A549 (cell line): ENCODE data around the gene GRID2. TPM values are rescaled to one million over a fixed set of nuclear protein-coding genes. Genes with fewer than 3 reads are reported as not detected.

Experiments
- ATAC-seq, 2 experiments: fragments of 200-7000 bp in 1 of 2; fragments of >200 bp in 1 of 2; cut with Nextera tagmentation in 1 of 2; cut with Tn5 transposase in 1 of 2; 3 replicates each; pipeline versions ENCODE4 v1.8.0 to v1.9.1; 2018 to 2020; ENCODE audit warnings: mild to moderate bottlenecking in 1 of 2, moderate library complexity in 1 of 2
- CTCF ChIA-PET: fragments of 300-600 bp; sonication (Branson Sonifier 250); formaldehyde crosslinking; extraction: SDS; loops from one replicate; lab custom pipeline; 2021; ENCODE audit warnings: antibody characterized with exemption, inconsistent platforms; lab: Yijun Ruan, JAX
- POLR2A ChIA-PET: fragments of 350-600 bp; formaldehyde crosslinking; extraction: SDS; loops from one replicate; lab custom pipeline; 2021; ENCODE audit warnings: antibody characterized with exemption, inconsistent platforms; lab: Yijun Ruan, JAX
- DNase-seq, 2 experiments: peaks; one replicate each; pipeline versions ENCODE4 v3.0.0 to v3.0.0-alpha.2; 2011 to 2016; ENCODE audit warnings: low read depth in 1 of 2, low spot score in 1 of 2
- FAIRE-seq: peaks from 2 replicates; lab custom pipeline; 2011; peaks lifted over from hg19 to GRCh38; lab: Jason Lieb, UNC
- H3K27ac ChIP-seq, 2 experiments: fragments of >200 bp; sonication (Bioruptor Twin); formaldehyde crosslinking; 3 replicates each; pipeline ENCODE4 v1.5.1; 2016 to 2017
- H3K4me1 ChIP-seq: fragments of >200 bp; sonication (Bioruptor Twin); formaldehyde crosslinking; 3 replicates; pipeline ENCODE4 v1.6.1; 2016
- H3K4me2 ChIP-seq: fragments of >200 bp; sonication (Bioruptor Twin); formaldehyde crosslinking; 3 replicates; pipeline ENCODE4 v1.6.1; 2016
- H3K4me3 ChIP-seq: fragments of >200 bp; sonication (Bioruptor Twin); formaldehyde crosslinking; 3 replicates; pipeline ENCODE4 v1.5.1; 2016
- H3K9me3 ChIP-seq: fragments of >200 bp; sonication (Bioruptor Twin); formaldehyde crosslinking; 3 replicates; pipeline ENCODE4 v1.6.1; 2016
- BHLHE40 ChIP-seq: IDR thresholded peaks from 2 replicates; pipeline ENCODE4 v1.6.1; 2012; ENCODE audit warnings: low read depth, low read length, inconsistent platforms
- CBX2 ChIP-seq: fragments of 200-600 bp; sonication (generic); IDR thresholded peaks from 2 replicates; pipeline ENCODE4 v1.6.1; 2016; ENCODE audit warnings: low read depth, mild to moderate bottlenecking, borderline replicate concordance
- CHD4 ChIP-seq: fragments of 200-600 bp; sonication (generic); IDR thresholded peaks from 2 replicates; pipeline ENCODE4 v1.6.1; 2016; ENCODE audit warnings: antibody characterized with exemption, mild to moderate bottlenecking, borderline replicate concordance
- EHMT2 ChIP-seq: fragments of 200-600 bp; sonication (generic); IDR thresholded peaks from 2 replicates; pipeline ENCODE4 v1.6.1; 2016; ENCODE audit warnings: antibody characterized with exemption, low read depth, mild to moderate bottlenecking, moderate library complexity
- ESRRA ChIP-seq: fragments of 150-350 bp; IDR thresholded peaks from 2 replicates; pipeline ENCODE4 v1.6.1; 2014; ENCODE audit warnings: mild to moderate bottlenecking, low read length, borderline replicate concordance
- FOSB ChIP-seq: fragments of 250-450 bp; sonication (Bioruptor Pico); IDR thresholded peaks from 2 replicates; pipeline ENCODE4 v1.5.0; 2020; ENCODE audit warnings: mild to moderate bottlenecking, moderate library complexity
- FOSL2 ChIP-seq, 2 experiments: fragments of 450-650 bp in 1 of 2; fragments of >200 bp in 1 of 2; sonication (Bioruptor Twin) in 1 of 2; formaldehyde crosslinking; IDR thresholded peaks; 2 replicates each; pipeline versions ENCODE4 v1.5.0 to v1.6.1; 2016 to 2020; ENCODE audit warnings: mild to moderate bottlenecking in 1 of 2, moderate library complexity in 1 of 2
- GATA3 ChIP-seq: IDR thresholded peaks from 2 replicates; pipeline ENCODE4 v1.6.1; 2012; ENCODE audit warnings: borderline replicate concordance
- HEYL ChIP-seq: fragments of 250-450 bp; sonication (Bioruptor Pico); IDR thresholded peaks from 2 replicates; pipeline ENCODE4 v1.8.0; 2021; ENCODE audit warnings: mild to moderate bottlenecking, moderate library complexity
- HMGXB4 ChIP-seq: fragments of 250-450 bp; sonication (Bioruptor Pico); IDR thresholded peaks from 2 replicates; pipeline ENCODE4 v1.5.0; 2021; ENCODE audit warnings: mild to moderate bottlenecking, moderate library complexity, borderline replicate concordance
- HOXB13 ChIP-seq: fragments of 250-450 bp; sonication (Bioruptor Pico); IDR thresholded peaks from 2 replicates; pipeline ENCODE4 v1.5.0; 2020; ENCODE audit warnings: low read depth, mild to moderate bottlenecking, moderate library complexity
- HOXB5 ChIP-seq: fragments of 250-450 bp; sonication (Bioruptor Pico); IDR thresholded peaks from 2 replicates; pipeline ENCODE4 v1.5.0; 2020; ENCODE audit warnings: mild to moderate bottlenecking, moderate library complexity
- JUN ChIP-seq, 2 experiments: fragments of >200 bp; sonication (Bioruptor Twin); formaldehyde crosslinking; IDR thresholded peaks; 2 replicates in 1 of 2; 3 replicates in 1 of 2; pipeline ENCODE4 v1.6.1; 2016 to 2017
- JUNB ChIP-seq: fragments of >200 bp; sonication (Bioruptor Twin); formaldehyde crosslinking; IDR thresholded peaks from 2 replicates; pipeline ENCODE4 v1.6.1; 2016
- KDM1A ChIP-seq: fragments of 200-600 bp; sonication (generic); IDR thresholded peaks from 2 replicates; pipeline ENCODE4 v1.6.1; 2016; ENCODE audit warnings: low read depth, mild to moderate bottlenecking
- KDM5A ChIP-seq: fragments of 200-600 bp; sonication (generic); IDR thresholded peaks from 2 replicates; pipeline ENCODE4 v1.6.1; 2016; ENCODE audit warnings: antibody characterized with exemption, mild to moderate bottlenecking
- MAX ChIP-seq: IDR thresholded peaks from 2 replicates; pipeline ENCODE4 v1.6.1; 2012
- MAZ ChIP-seq: fragments of 150-350 bp; IDR thresholded peaks from 2 replicates; pipeline ENCODE4 v1.6.1; 2014; ENCODE audit warnings: antibody characterized with exemption, low read depth, low read length, borderline replicate concordance
- NFE2L2 ChIP-seq: fragments of 150-350 bp; conservative IDR thresholded peaks from 2 replicates; pipeline ENCODE4 v1.6.1; 2014; ENCODE audit warnings: low read length
- NPAS2 ChIP-seq: fragments of 250-450 bp; sonication (Bioruptor Pico); IDR thresholded peaks from 2 replicates; pipeline ENCODE4 v1.8.0; 2022; ENCODE audit warnings: mild to moderate bottlenecking, moderate library complexity, borderline replicate concordance
- NR3C1 ChIP-seq: fragments of >200 bp; sonication (Bioruptor Twin); formaldehyde crosslinking; IDR thresholded peaks from 3 replicates; pipeline ENCODE4 v1.6.1; 2017
- PHF8 ChIP-seq: fragments of 200-600 bp; sonication (generic); IDR thresholded peaks from 2 replicates; pipeline ENCODE4 v1.6.1; 2016; ENCODE audit warnings: low read depth, mild to moderate bottlenecking, antibody characterized with exemption, moderate library complexity, borderline replicate concordance
- POLR2A ChIP-seq: IDR thresholded peaks from 2 replicates; pipeline ENCODE4 v1.6.1; 2012; ENCODE audit warnings: mild to moderate bottlenecking, low read length
- POLR2AphosphoS2 ChIP-seq: conservative IDR thresholded peaks from 2 replicates; pipeline ENCODE4 v1.6.1; 2012; ENCODE audit warnings: low read length, improper control_type of control experiment, inconsistent platforms
- RARB ChIP-seq: fragments of 250-450 bp; sonication (Bioruptor Pico); IDR thresholded peaks from 2 replicates; pipeline ENCODE4 v1.8.0; 2021; ENCODE audit warnings: mild to moderate bottlenecking, moderate library complexity
- RNF2 ChIP-seq: fragments of 200-600 bp; sonication (generic); IDR thresholded peaks from 2 replicates; pipeline ENCODE4 v1.6.1; 2016; ENCODE audit warnings: low read depth, mild to moderate bottlenecking, antibody characterized with exemption, moderate library complexity, borderline replicate concordance
- SREBF2 ChIP-seq: fragments of 450-650 bp; IDR thresholded peaks from 2 replicates; pipeline ENCODE4 v1.6.1; 2014; ENCODE audit warnings: mild to moderate bottlenecking, moderate library complexity
- ZC3H11A ChIP-seq: fragments of 450-650 bp; IDR thresholded peaks from 2 replicates; pipeline ENCODE4 v1.6.1; 2014; ENCODE audit warnings: antibody characterized with exemption, mild to moderate bottlenecking
- ZFP36 ChIP-seq: fragments of 450-650 bp; IDR thresholded peaks from 2 replicates; pipeline ENCODE4 v1.6.1; 2014; ENCODE audit warnings: borderline replicate concordance; ENCODE audit not compliant: partially characterized antibody
- WGBS: methylation state at CpG from one replicate; pipeline ENCODE4 v1.1.6; 2017; ENCODE audit errors: missing lambda C conversion rate; 5-methylcytosine and 5-hydroxymethylcytosine counted together
- polyA minus RNA-seq: library from RNA; depleted of rRNA, polyadenylated mRNA; stranded (reverse); fragments of >200 nt; gene quantifications from 2 replicates; pipeline ENCODE4 v1.2.3, GENCODE V29; 2011; rRNA and poly(A)+ RNA removed
- polyA plus RNA-seq, 4 experiments: library from polyadenylated mRNA; depleted of rRNA in 3 of 4; stranded (reverse); fragments of >200 nt; fragmentation: RNase III in 1 of 4; extraction: RNeasy Plus Mini Kit Qiagen cat#74134 plus additional on column Dnase treatment in 1 of 4; gene quantifications; 2 replicates in 3 of 4; 3 replicates in 1 of 4; pipeline ENCODE4 v1.2.3, GENCODE V29; 2011 to 2017
- TF ChIP-seq, protein P1 (sequence below): fragments of >200 bp; sonication (Bioruptor Twin); formaldehyde crosslinking; IDR thresholded peaks from 3 replicates; pipeline ENCODE4 v1.6.1; 2016

GRID2 gene
- polyA plus RNA-seq (2011; rRNA removed), result not detected in 2 replicates
- not detected in 2 replicates for polyA plus RNA-seq (2012; cell fraction: cytosol; rRNA removed)
- polyA plus RNA-seq (2012; cell fraction: nucleus; rRNA removed), result not detected in 2 replicates
- not detected in 3 replicates for polyA plus RNA-seq (2017; fragmentation: RNase III; extraction: RNeasy Plus Mini Kit Qiagen cat#74134 plus additional on column Dnase treatment)
- polyA minus RNA-seq, result not detected in 2 replicates

DNA sequence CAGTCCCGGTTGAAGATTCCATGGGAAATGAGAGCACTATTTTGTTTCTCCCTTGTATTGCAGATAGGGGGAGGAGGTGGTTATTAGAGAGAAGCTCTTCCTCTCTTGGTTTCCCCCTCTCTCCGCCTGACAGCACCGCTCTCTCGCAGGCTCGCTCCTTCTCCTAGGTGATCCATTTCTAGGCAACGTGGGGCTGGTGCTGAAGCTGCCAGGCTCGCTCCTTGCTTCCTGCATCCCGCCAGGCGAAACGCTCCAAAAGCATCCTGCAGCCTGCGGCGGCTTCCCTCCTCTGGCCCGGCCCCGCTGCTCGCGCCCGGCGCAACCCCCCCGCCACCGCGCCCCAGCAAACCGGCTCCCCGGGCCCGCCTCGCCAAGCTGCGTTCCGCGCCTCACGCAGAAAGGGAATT lies at the start of gene GRID2:
TSS of gene GRID2 (plus strand) at position 346 of the 407 bp plus-strand sequence.
- TF ChIP-seq POLR2AphosphoS2, result no peak
- TF ChIP-seq NR3C1, result no peak
- TF ChIP-seq NFE2L2, result no peak
- TF ChIP-seq JUNB, result no peak
- TF ChIP-seq ESRRA, result no peak
- no peak; the same call in 1 of the 2 replicates for TF ChIP-seq RNF2
- TF ChIP-seq NPAS2 (CRISPR knock-in tag), result no peak
- TF ChIP-seq BHLHE40, result no peak
- TF ChIP-seq SREBF2, result no peak
- TF ChIP-seq HOXB13 (CRISPR knock-in tag), result no peak
- no peak for TF ChIP-seq EHMT2
- TF ChIP-seq POLR2A, result no peak
- TF ChIP-seq FOSL2 (IDR thresholded peaks at IDR 0.05), result no peak
- no peak for TF ChIP-seq FOSL2 (CRISPR knock-in tag; IDR thresholded peaks at IDR 0.05)
- no peak for TF ChIP-seq KDM1A
- TF ChIP-seq, all 56 proteins: peak for 0
- peak within 1 kb of the TSS; percentile 39; the same call in 2 of the 3 replicates for H3K4me3 ChIP-seq
- 3% methylated on average over 18 of the region's 29 CpGs for whole genome bisulfite sequencing
- FAIRE-seq, result no peak
- peak within 1 kb of the TSS; percentile 84 for H3K4me2 ChIP-seq
- H3K9me3 ChIP-seq, result no peaks in the 10 kb centered on the region
- ChIA-PET CTCF (interaction anchor here (0.6 kb wide), 1 partner anchor 10 kb away, joined by 3 read pairs; no protein-coding TSS in a partner anchor), POLR2A (no interaction called here)
- 0 out of 3 replicates have a peak, but pooled peaks cover 4% of the 10 kb centered on the region for H3K4me1 ChIP-seq
- ATAC-seq, result peak; percentile 27 to 47; a peak in 2 of 6 replicates
- no peak within 1 kb of the TSS for H3K27ac ChIP-seq
- DNase-seq, result peak in 1 of 2 experiments; percentile 1

GRCh38 chr4:92253986-92254671 lies 49.6 kb upstream of the GRID2 start:
- DNase-seq, result no peak
- ChIA-PET POLR2A (no interaction called here), CTCF (no interaction called here)
- H3K4me2 ChIP-seq, result no peak overlapping the region
- no peaks in the 10 kb centered on the region for H3K9me3 ChIP-seq
- 3% methylated on average over 3 of the region's 4 CpGs for WGBS
- no peak for ATAC-seq
- no peaks in the 10 kb centered on the region for H3K4me1 ChIP-seq
- H3K27ac ChIP-seq, result no peak overlapping the region
- TF ChIP-seq ZC3H11A (no peak), CBX2 (no peak), MAZ (no peak), JUN (IDR thresholded peaks at IDR 0.05) (no peak), RARB (CRISPR knock-in tag) (no peak), CHD4 (no peak), FOSB (CRISPR knock-in tag) (no peak), HOXB5 (CRISPR knock-in tag) (no peak), HMGXB4 (CRISPR knock-in tag) (no peak), HEYL (CRISPR knock-in tag) (no peak), GATA3 (no peak), MAX (no peak), KDM5A (no peak), ZFP36 (no peak), SREBF2 (no peak), PHF8 (no peak)
- TF ChIP-seq, protein P1, sequence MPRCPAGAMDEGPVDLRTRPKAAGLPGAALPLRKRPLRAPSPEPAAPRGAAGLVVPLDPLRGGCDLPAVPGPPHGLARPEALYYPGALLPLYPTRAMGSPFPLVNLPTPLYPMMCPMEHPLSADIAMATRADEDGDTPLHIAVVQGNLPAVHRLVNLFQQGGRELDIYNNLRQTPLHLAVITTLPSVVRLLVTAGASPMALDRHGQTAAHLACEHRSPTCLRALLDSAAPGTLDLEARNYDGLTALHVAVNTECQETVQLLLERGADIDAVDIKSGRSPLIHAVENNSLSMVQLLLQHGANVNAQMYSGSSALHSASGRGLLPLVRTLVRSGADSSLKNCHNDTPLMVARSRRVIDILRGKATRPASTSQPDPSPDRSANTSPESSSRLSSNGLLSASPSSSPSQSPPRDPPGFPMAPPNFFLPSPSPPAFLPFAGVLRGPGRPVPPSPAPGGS, result no peak
- no peak for FAIRE-seq
- H3K4me3 ChIP-seq, result no peak overlapping the region
